Lung (tissue), 12 donors: ENCODE data around the gene UBE3A. TPM values are rescaled to one million over a fixed set of nuclear protein-coding genes. Genes with fewer than 3 reads are reported as not detected.
A peak's percentile ranks its signal among the peaks of the same experiment; 100 is the strongest.

Experiments used
- ATAC-seq: fragments of 200-7000 bp; cut with Tn5 transposase; one replicate; pipeline ENCODE4 v1.9.1; 2020; ENCODE audit warnings: moderate number of reproducible peaks; ENCODE audit not compliant: insufficient read depth, low FRiP score
- DNase-seq, 3 donors: peaks; one replicate each; pipeline ENCODE4 v3.0.0-alpha.2; 2013 to 2017
- H3K27ac ChIP-seq, 2 donors: one replicate each; pipeline ENCODE4 v1.5.1; 2013; ENCODE audit warnings: mild to moderate bottlenecking in 2 of 2, moderate library complexity in 2 of 2, control low read depth in 1 of 2, inconsistent platforms in 1 of 2, low read depth in 1 of 2, low read length in 1 of 2
- H3K27me3 ChIP-seq, 3 donors: one replicate each; pipeline ENCODE4 v1.5.1; 2013; ENCODE audit warnings: low read length in 2 of 3; ENCODE audit not compliant: control insufficient read depth in 3 of 3, insufficient read depth in 3 of 3
- H3K36me3 ChIP-seq, 4 donors: one replicate each; pipeline ENCODE4 v1.5.1; 2013; ENCODE audit warnings: low read length in 4 of 4, mild to moderate bottlenecking in 1 of 4, moderate library complexity in 1 of 4; ENCODE audit not compliant: control insufficient read depth in 4 of 4, insufficient read depth in 4 of 4
- H3K4me1 ChIP-seq, 5 donors: one replicate each; pipeline ENCODE4 v1.5.1; 2013; ENCODE audit warnings: low read length in 5 of 5, mild to moderate bottlenecking in 2 of 5, moderate library complexity in 1 of 5; ENCODE audit not compliant: control insufficient read depth in 5 of 5, insufficient read depth in 5 of 5
- H3K4me3 ChIP-seq: one replicate; pipeline ENCODE4 v1.5.1; 2013; ENCODE audit warnings: mild to moderate bottlenecking, control low read depth, moderate library complexity
- H3K9ac ChIP-seq, 2 donors: one replicate each; pipeline ENCODE4 v1.5.1; 2013; ENCODE audit warnings: low read length in 2 of 2, control low read depth in 1 of 2; ENCODE audit not compliant: insufficient read depth in 1 of 2
- H3K9me3 ChIP-seq, 4 donors: one replicate each; pipeline ENCODE4 v1.5.1; 2013; ENCODE audit warnings: low read length in 3 of 4, mild to moderate bottlenecking in 1 of 4, moderate library complexity in 1 of 4; ENCODE audit not compliant: control insufficient read depth in 4 of 4, insufficient read depth in 3 of 4
- WGBS, 2 donors: extraction: QIAGEN DNeasy Blood & Tissue Kit; methylation state at CpG; one replicate each; pipeline ENCODE4 v1.1.7; 2013; 5-methylcytosine and 5-hydroxymethylcytosine counted together
- polyA plus RNA-seq, 2 donors: library from polyadenylated mRNA; stranded (reverse); fragments of 200-250 nt; gene quantifications; one replicate each; pipeline ENCODE4 v1.2.1, GENCODE V29; 2013
- total RNA-seq, 2 donors: library from RNA; depleted of rRNA in 1 of 2; stranded (reverse); fragments of >200 nt in 1 of 2; gene quantifications; one replicate each; pipeline ENCODE4 v1.2.1, GENCODE V29; 2014 to 2021
- TF ChIP-seq, protein P1 (sequence below): IDR thresholded peaks from 2 replicates; pipeline ENCODE4 v1.5.1; 2012; ENCODE audit warnings: mild to moderate bottlenecking; ENCODE audit errors: control extremely low read depth, extremely low read depth
- donor health status: control.
- donor health status: control.
- donor health status: Bipolar disorder and iron deficiency.
- donor health status: healthy.
- donor health status: DM: yes; HTN: yes; CAD: no.

UBE3A gene
- total and polyA plus RNA-seq, 4 donors, result 17.3 to 123 (median 59.8) TPM

DNA sequence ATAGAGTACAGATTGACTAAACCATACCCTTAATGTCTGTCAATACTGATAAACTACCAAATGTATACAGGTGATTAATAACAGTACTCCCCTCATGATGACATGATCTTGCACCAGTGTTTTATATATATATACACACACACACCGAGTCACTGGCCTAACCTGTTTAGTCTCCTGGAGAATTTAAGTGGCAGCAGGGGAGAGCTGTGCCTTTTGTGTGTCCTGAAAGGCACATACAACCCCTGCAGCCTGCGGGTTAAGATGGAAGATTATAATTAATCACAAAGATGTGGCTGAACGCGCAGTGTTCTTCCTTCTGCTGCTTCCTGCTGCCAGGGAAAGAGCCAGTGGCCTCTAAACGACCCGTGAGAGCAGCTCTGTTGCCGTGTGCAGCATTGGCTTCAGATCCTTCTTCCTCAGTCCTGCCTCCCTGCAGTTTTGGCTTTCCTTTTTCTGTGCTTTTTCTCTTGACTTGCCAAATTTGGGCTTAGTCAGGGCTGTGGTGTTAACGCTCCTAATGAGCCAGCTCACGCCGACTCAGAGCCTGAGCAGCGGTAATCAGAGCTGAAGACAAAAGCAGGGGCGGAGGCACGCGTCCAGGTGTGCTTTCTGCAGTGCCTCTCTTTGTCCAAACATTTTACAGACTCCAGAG, 42.5 kb upstream of the UBE3A start:
- no peak overlapping the region for H3K9ac ChIP-seq
- WGBS, 2 donors, result 12 to 22% methylated on average over 14 of the region's 14 CpGs

DNA sequence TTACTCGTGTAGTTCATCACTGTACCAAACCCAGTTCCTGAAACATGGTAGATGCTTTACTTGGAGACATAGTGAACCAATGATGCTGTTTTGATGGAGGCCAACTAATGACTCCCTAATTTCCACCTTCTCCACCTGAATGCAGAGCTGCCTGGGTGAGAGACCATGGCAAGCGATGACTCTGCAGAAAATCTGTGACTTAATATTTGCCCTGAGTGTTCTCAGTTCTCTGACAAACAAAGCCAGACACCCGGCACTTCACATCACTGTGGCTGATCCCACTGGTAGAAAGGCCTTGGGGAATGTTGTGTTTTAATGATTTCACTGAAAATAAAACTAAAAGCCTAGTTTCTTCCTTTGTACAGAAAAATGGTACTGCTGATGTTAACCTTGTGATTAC, 39.5 kb upstream of the UBE3A start:
- Histone ChIP-seq H3K36me3 (no peaks in the 10 kb centered on the region), H3K4me1 (peaks cover 0 to 1% (median 0%) of the 10 kb centered on the region in 5 donors), H3K27ac (no peak overlapping the region), H3K27me3 (no peaks in the 10 kb centered on the region), H3K9ac (no peak overlapping the region), H3K9me3 (peaks cover 0 to 7% (median 0%) of the 10 kb centered on the region in 4 donors), H3K4me3 (no peak overlapping the region)
- TF ChIP-seq, protein P1, sequence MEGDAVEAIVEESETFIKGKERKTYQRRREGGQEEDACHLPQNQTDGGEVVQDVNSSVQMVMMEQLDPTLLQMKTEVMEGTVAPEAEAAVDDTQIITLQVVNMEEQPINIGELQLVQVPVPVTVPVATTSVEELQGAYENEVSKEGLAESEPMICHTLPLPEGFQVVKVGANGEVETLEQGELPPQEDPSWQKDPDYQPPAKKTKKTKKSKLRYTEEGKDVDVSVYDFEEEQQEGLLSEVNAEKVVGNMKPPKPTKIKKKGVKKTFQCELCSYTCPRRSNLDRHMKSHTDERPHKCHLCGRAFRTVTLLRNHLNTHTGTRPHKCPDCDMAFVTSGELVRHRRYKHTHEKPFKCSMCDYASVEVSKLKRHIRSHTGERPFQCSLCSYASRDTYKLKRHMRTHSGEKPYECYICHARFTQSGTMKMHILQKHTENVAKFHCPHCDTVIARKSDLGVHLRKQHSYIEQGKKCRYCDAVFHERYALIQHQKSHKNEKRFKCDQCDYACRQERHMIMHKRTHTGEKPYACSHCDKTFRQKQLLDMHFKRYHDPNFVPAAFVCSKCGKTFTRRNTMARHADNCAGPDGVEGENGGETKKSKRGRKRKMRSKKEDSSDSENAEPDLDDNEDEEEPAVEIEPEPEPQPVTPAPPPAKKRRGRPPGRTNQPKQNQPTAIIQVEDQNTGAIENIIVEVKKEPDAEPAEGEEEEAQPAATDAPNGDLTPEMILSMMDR, result no peak
- WGBS, 2 donors, result 89 to 93% methylated on average over 3 of the region's 3 CpGs
- ATAC-seq (no peak), DNase-seq (peak in 1 of 3 donors; percentile 9)

More for the DNA sequence above, 42.5 kb upstream of the UBE3A start:
- H3K36me3 ChIP-seq, result no peaks in the 10 kb centered on the region
- TF ChIP-seq, protein P1, result no peak
- DNase-seq (peak; percentile 29 to 69 (median 35)), ATAC-seq (no peak)
- peaks cover 0 to 5% (median 0%) of the 10 kb centered on the region in 4 donors for H3K9me3 ChIP-seq
- H3K4me3 ChIP-seq, result no peak overlapping the region
- H3K27ac ChIP-seq, result no peak overlapping the region
- H3K4me1 ChIP-seq, result peaks cover 0 to 1% (median 0%) of the 10 kb centered on the region in 5 donors
- no peaks in the 10 kb centered on the region for H3K27me3 ChIP-seq

DNA sequence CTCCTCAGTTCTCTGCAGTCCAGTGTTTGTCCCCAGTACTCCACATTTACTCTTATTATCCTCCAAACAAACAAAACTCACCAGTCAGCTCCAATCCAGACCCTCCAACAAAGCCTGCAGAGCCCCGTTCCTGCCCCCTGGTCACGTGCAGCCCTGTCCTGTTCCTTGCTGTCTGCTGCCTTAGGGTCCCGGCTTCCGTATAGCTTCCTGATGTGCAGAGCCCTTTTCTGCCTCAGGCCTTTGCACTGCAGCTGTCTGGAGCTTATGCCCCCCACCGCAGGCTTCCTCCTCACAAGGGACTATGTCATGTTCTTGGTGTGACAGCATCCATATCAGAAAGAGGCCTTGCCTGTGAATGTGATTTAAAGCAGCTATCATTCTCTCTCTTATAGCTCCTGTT, 39.0 kb upstream of the UBE3A start:
- WGBS, 2 donors, result 90 to 92% methylated on average over 5 of the region's 5 CpGs
- no peaks in the 10 kb centered on the region for H3K27me3 ChIP-seq
- H3K36me3 ChIP-seq, result no peaks in the 10 kb centered on the region
- no peak overlapping the region for H3K9ac ChIP-seq
- ATAC-seq (no peak), DNase-seq (no peak)
- H3K4me3 ChIP-seq, result no peak overlapping the region
- TF ChIP-seq, protein P1, result no peak
- peaks cover 0 to 7% (median 0%) of the 10 kb centered on the region in 4 donors for H3K9me3 ChIP-seq
- H3K4me1 ChIP-seq, result peaks cover 0 to 1% (median 0%) of the 10 kb centered on the region in 5 donors
- no peak overlapping the region for H3K27ac ChIP-seq
